Measurements from ENCODE around the gene CABP2.
"Not testable (repeated sequence)": the region's sequence is repeated elsewhere in the genome, so short reads cannot be mapped to it uniquely, and the experiment has no call there.

CABP2 gene

DNA sequence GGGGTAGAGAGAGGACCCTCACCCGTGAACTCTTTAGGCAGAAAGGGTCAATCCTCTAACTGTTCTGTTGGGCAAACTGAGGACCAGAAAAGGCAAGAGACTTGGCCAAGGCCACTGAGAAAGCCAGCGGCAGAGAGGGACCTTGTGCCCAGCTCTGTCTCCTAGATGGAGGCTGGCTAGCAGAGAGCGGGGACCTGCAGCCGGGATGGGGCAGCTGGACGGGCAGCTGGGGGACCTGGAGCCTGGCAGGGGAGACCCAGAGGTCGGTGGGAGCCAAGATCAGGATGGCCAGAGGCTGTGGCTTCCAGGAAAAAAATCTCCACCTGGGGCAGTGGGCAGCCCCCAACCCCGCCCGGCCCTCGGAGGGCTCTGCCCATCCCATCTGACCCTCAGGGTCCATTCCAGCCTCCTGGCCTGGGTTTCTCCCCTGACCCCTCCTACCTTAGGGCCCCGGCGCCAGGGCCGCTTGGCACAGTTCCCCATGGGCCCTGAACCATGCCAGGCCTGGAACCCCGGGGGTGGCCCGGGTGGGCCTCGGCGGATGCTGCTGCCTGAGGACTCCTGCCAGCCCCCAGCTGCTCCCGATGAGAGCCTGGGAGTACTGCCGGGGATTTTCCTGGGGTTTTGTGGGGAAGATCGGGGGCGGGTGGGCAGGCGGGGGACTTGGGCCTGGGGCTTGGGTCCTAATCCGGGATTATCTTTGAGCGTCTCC lies at the start of gene CABP2:
Gene CABP2 (minus strand): TSS at position 603 of the 712 bp plus-strand sequence. CDS start 120 bp downstream, at position 483.
- DNase-seq (ENCODE audit: low read depth): no peak

DNA sequence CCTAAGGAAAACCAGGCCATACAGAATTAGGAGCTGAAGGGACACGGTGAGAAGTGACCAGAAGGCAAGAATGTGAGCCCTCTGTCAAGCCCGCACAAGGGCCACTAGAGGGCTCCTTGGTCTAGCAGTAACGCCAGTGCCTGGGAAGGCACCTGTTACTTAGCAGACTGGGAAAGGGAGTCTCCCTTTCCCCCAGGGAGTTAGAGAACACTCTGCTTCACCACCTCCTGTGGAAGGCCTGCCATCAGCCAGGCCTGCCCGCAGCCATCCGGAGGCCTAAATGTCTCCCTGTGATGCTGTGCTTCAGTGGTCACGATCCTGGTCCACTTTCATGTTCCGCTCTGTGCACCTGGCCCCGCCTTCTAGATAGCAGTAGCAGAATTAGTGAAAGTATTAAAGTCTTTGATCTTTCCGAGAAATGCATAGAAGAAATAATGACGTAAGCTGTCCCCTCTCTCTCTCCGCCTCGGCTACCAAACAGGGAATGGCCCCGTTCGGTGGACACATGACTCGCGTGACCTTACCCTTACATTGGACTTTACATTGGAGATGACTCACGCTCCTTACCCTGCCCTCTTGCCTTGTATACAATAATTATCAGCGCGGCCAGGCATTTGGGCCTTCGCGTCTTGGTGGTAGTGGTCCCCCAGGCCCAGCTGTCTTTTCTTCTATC lies 49.6 kb upstream of the CABP2 start:
- peak; percentile 16 for DNase-seq (ENCODE audit: low read depth)

DNA sequence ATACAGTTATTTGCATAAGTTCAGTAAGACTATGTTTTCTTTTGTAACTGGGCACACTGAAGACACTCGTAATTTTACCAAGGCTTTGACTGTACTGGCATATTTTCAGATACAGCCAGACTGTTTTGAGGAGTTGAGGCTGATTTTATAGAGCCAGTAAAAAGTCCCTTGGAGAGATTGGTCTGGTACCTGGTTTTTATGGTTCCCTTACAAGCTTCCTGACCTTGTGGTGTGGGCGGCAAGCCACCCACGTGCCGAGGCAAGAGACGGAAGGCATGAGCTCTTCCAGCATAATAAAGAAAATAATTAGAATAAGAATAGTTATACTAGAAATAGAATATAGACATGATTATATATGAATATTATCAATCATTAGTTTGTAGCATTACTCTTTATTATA lies 49.1 kb upstream of the CABP2 start:
- DNase-seq (ENCODE audit: low read depth): no peak

DNA sequence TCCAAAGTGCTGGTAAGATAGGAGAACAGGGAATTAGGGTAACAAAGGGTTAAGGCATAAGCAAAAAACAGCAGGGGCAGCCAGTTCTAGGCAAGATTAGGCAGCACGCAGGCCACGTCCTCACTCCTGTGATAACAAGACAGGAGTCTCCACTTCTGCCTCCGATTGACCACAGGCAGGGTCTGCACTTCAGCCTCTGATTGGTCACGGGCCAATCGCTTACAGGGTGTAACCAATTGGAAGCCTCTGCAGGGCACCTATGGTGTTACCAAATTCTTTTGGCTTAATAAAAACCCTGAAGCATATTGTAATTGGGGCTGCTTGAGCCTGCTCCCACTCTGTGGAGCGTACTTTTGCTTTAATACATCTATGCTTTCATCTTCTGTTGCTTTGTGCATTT lies 48.2 kb upstream of the CABP2 start:
- no peak for DNase-seq (ENCODE audit: low read depth)

DNA sequence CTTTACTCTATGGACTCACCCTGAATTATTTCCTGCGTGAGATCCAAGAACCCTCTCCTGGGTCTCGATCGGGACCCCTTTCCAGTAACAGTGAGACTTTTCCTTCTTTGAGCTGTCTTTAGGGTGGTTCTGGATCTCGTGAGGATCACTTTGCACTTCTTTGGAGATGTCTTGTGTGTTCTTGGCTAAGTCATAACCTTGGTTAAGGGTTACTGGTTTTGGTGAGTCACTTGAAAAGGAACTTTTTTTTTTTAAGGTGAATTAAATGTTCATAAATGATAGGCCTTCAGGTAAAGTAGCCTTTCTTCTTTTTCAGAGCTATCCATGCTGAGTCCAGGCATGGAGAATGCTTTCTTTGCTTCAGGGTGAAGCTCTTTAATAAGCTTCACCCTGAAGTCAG lies 41.0 kb upstream of the CABP2 start:
- DNase-seq (ENCODE audit: low read depth): no peak

DNA sequence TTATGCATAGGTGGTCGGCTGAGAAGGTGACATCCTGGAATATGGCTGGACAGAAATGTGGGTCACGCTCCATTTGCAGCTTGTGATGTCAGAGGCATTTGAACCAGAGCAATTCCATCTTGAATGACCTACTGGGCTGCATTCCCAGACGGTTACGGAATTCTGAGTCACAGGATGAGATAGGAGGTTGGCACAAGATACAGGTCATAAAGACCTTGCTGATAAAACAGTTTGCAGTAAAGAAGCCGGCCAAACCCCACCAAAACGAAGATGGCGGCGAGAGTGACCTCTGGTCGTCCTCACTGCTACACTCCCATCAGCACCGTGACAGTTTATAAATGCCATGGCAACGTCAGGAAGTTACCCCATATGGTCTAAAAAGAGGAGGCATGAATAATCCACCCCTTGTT lies 40.5 kb upstream of the CABP2 start:
- not testable (repeated sequence) for DNase-seq (ENCODE audit: low read depth)

DNA sequence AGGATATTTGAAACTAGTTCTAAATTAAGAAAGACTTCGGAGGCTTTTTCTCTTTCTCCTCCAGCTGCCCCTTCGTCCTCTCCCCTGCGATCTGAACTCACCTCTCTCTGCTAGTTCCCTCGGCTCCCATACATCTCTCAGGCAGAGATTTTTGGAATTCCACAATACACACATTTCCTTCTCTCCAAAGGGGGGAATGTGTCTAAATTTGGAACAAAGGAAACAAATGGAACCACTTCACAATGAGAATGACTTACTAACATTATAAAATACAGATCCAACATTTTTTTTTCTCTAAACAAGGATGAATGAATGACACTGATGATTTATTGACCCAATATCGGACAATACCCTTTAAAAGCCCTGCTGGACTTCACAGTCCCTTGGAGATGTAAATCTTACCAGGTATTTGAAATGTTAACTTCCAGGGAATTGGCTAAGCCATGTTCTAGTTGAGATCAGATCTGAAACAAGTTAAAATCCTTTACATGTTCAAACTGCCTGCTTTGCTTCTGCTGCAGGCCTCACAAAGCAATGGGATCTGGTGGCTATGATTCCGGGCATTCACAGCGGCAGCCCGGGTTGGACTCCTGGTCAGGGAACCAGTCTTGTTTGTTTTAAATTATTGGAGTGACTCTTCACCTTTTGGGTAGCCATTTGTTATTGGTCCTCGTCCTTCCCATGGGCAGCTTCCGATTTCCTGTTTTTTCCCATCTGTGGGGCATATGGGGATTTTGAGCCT lies 39.9 kb upstream of the CABP2 start:
- DNase-seq (ENCODE audit: low read depth): no peak

DNA sequence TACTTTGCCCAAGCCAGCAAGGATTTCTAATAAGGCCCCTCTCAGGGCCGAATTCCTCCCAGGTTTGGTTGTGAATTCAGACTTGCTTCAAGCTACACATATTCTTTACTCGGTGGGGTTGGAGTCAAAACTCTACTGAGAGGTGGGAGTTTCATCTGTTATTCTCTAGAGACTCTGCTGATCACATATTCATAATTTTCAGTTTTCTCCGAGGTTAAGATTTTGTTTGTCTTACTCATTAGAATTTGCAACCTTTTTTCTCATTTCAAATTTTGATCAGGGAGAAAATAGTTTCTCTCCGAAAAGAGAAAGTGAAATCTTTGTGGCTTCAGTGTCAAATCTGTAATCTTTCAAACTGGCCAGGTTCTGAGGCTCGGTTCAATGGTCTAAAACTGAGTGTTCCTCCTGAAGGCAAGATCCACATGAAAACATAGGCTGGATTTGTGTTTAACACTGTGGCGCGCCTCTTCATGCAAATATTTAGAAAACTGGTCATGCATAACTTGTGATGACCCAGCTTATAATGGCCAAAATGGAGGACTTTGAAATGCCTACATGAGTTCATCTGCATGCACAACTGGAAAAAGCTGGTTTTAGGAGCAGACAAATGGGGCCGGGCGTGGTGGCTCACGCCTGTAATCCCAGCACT lies 38.8 kb upstream of the CABP2 start:
- DNase-seq (ENCODE audit: low read depth): no peak

DNA sequence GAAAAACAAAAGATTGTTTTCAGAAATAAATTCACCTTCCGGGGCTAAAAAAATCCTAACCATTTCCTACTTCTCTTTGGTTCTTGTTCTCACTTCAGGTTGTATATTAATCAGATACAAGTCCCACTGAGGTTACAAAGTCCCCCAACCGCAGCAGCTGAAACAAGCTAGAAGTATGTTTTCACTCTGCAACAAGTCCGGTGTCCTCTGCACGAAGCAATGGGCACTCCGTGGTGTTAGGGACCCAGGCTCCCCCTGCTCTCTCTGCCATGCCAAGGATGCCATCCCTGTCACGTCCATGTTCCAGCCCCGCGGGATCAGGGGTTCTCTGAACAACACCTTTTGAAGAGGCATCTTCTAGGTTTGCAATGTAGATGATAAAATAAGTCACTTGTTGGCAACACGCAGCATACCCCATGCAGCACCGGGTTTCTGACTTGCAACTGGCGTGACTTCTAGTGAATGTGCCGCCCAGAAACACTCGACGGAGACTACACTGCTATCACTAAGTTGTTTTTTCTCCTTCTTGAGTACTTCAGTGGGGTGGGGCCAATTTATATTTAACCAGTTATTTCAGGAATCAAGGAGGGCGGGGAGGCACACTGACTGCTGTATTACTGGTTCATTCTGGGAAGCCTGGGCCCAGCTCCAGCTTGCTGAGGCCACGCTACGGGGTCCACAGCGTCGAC lies 35.0 kb upstream of the CABP2 start:
- DNase-seq (ENCODE audit: low read depth): no peak

DNA sequence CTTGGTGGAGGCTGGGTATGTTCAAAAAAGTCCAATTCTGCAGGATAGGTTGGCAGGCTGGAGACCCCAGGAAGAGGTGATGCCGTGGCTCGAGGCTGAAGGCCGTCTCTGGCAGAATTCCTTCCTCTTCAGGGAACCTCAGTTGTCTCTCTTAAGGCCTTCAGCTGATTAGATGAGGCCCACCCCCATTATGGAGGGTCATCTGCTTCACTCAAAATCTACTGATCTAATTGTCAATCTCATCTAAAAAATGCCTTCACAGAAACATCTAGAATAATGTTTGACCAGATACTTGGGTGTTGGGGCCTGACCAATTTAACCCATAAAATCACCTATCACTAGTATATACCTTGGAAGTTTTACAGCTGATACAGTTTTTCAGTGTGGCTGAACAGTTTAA lies 33.0 kb upstream of the CABP2 start:
- DNase-seq (ENCODE audit: low read depth): no peak

DNA sequence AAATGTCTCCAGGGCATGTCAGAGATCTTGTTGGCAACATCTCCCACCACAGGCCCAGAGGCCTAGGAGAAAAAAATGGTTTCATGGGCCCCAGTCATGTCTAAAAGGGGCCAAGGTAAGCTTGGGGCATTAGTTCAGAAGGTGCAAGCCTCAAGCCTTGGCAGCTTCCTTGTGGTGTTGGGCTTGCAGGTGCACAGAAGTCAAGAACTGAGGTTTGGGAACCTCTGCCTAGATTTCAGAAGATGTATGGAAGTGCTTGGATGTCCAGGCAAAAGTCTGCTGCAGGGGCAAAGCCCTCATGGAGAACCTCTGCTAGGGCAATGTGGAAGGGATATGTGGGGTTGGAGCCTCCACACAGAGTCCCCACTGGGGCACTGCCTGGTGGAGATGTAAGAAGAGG lies 28.5 kb upstream of the CABP2 start:
- DNase-seq (ENCODE audit: low read depth): not testable (repeated sequence)

DNA sequence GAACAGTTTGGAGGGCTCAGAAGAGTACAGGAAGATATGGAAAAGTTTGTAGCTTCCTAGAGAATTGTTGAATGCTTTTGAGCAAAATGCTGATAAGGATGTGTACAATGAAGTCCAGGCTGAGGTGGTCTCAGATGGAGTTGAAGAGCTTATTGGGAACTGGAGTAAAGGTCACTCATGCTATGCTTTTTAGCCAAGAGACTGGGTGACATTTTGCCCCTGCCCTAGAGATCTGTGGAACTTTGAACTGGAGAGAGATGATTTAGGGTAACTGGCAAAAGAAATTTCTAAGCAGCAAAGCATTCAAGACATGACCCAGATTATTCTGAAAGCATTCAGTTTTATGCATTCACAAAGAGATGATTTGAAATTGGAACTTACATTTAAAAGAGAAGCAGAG lies 27.9 kb upstream of the CABP2 start:
- no peak for DNase-seq (ENCODE audit: low read depth)

DNA sequence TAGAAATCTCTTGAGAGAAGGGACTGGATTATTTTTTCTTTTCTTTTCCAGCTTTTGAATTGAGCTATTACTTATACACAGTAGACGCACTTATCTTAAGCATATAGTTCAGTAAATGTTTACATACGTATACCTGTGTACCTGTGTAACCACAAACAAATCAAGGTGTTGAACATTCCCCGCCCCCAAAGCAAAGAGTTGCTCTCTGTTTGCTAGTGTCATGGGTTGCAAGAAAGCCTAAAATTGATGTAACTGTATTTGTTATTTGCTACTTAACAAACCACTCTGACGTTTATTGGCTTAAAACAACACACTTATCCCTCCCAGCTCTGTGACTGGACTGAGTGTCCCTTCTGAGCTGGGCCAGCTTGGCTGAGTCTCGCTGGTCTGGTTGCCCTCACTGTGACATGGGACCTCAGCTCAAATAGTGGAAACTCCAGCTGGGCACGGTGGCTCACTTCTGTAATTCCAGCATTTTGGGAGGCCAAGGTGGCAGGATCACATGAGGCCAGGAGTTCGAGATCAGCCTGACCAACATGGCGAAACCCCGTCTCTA lies 25.4 kb upstream of the CABP2 start:
- no peak for DNase-seq (ENCODE audit: low read depth)

DNA sequence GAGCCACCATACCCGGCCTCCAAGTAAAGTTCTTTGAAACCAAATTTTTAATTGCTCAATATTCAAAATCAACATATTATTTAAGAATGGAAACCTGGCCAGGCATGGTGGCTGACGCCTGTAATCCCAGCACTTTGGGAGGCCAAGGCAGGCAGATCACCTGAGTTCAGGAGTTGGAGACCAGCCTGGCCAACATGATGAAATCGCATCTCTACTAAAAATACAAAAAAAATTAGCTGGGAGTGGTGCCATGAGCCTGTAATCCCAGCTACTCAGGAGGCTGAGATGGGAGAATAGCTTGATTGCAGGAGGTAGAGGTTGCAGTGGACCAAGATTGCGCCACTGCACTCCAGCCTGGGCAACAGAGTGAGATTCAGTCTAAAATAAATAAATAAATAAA lies 24.9 kb upstream of the CABP2 start:
- DNase-seq (ENCODE audit: low read depth): not testable (repeated sequence)

DNA sequence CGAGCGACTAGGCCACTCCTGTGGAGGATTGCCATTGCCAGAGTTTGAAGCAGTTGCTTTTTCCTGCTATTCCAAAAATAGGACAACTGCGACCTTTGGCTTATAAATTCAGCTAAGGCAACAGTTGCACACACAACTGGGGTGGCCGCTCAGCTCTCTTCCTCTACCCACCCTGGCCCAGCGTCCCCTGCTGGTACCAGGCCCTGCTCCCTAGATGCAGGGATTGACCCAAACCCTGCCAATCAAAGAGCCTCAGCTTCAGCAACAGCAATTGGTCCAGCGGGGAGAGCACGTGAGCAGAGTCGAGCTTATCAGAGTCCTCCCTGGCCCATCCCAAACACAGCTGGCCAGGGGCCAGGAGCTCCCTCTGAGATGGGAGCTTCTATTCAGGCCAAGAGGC lies 22.0 kb upstream of the CABP2 start:
- no peak for DNase-seq (ENCODE audit: low read depth)

DNA sequence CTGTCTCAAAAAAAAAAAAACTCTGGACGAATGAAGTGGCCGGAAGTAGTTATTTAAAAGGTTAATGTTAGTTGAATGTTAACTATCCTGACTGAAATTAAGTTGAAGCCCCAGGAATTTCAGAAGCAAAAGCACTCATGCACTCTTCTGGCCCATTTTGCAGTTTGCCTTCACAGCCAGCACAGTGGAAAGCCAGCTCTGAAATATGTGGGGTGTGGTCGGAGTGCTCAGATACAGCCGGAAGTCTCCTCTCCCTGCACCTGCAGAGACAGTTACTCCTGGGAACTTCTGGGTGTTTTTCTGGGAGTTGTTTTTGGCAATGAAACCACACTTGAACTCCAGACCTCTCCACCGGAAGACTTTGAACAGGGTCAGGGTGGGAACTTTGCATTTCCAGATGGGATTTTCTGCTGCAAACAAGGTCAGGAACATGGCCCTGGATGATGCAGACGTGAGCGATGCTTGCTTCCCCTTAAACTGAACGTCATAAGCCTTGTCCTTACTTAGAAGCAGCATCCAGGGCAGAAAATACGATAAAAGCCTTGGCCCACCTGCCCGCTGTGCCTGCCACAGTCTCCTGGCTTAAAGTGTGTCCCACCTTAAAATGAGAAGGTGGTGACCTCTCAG lies 21.5 kb upstream of the CABP2 start:
- no peak for DNase-seq (ENCODE audit: low read depth)

DNA sequence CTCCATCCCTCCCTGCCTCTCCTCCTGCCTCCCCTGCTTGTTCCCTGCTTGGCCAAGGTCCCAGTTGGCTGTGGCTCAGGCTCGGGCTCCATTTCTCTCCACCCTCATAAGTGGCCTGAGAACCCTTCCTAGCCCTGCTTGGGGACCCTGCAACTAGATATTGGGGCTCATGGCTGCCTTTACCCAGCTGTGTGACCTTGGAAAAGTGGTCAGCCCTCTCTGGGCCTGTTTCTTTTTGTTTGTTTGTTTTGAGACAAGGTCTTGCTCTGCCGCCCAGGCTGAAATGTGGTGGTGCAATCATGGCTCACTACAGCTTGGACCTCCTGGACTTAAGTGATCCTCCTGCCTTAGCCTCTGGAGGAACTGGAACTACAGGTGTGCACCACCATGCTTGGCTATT lies 20.3 kb upstream of the CABP2 start:
- DNase-seq (ENCODE audit: low read depth): no peak

DNA sequence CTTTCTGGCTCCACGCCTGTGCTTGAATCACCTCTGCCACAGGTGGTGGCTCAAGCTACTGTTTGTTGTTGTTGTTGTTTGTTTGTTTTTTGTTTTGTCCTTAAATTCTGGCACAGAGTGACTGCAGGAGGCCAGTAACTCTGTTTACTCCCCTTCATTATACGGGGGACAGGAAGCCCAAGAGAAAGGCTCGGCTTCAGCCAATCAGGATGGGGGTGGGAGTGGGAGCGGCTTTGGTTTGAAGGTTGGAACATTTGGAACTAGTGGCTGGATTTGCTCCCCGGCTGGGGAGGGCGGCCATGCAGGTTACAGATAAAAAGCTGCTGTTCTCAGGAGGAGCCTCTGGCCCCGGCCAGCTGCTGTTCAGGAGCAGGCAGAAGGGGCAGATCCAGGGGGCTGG lies 19.7 kb upstream of the CABP2 start:
- DNase-seq (ENCODE audit: low read depth): no peak

DNA sequence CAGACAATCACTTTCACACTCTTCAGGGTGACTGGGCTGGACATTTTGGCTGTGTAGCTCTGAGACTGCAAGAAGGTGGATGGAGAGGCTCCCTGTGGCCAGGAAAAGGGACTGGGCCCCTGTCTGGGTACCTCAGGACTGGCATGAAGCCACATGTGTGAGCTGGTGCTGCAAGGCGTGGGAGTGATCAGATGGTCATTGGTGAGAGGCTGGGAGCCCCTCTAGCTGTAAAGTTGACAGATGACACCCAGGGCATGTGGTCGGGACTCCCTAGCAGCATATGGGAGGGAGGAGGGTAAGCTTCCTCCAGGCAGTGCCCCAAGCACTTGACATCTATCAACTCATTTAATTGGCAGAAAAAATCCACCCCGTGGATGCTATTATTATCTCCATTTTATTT lies 18.9 kb upstream of the CABP2 start:
- no peak for DNase-seq (ENCODE audit: low read depth)

DNA sequence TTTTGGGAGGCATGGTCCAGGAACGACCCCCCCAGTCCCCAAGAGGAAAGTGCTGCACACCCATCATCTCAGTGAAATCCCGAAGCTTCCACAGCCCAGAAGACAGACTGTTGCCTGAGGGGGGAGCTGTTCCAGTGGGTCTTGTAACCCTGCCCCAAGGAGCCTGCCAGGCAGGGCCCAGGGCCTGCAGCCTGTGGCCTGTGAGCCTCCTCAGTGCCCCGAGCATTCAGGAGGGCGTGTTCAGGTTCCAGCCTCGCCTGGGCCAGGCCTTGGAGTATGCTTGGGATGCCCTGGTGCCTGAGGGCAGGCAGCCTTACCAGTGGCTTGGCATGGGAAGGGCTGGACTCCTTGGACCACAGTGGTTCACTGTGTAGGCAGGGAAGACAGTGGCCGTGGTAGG lies 18.0 kb upstream of the CABP2 start:
- DNase-seq (ENCODE audit: low read depth): no peak

DNA sequence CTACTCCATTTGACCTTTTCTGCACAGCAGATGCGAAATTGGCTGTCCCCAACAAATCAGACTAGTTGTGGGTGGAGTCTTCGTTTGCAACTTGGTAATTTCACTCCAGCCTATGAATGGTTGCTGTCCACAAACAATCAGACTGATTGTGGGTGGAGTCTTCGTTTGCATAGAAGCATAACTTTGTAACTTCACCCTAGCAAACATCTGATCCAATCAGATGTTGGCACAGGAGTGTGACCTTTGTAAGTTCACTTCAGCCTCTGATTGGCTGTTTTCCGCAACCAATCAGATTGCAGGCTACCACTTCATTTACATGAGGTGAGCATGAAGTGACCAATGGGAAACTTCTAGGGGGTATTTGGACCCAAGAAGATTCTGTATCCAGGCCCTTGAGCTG lies 16.3 kb upstream of the CABP2 start:
- DNase-seq (ENCODE audit: low read depth): no peak

Measured in activated T-helper 9 cell treated with anti-CD3 and anti-CD28 coated beads, Interleukin-2, amount 50 U/mL, for 16 hours (primary cell).